Nephron progenitor cell (in vitro differentiated cells): ENCODE results near the gene C8G.

Experiments used
- DNase-seq: peaks from one replicate; pipeline ENCODE4 v3.0.0; 2021
- H3K27ac Mint-ChIP-seq: 2 replicates; pipeline ENCODE4 v1.8.0; 2021; ENCODE audit warnings: mild to moderate bottlenecking, moderate library complexity, mixed read lengths
- H3K27me3 Mint-ChIP-seq: 2 replicates; pipeline ENCODE4 v1.8.0; 2021; ENCODE audit warnings: mild to moderate bottlenecking, low read depth, mixed read lengths; ENCODE audit not compliant: poor library complexity
- H3K36me3 Mint-ChIP-seq: 2 replicates; pipeline ENCODE4 v1.8.0; 2021; ENCODE audit warnings: low read depth, mixed read lengths
- H3K4me1 Mint-ChIP-seq: 2 replicates; pipeline ENCODE4 v1.8.0; 2021; ENCODE audit warnings: mixed read lengths
- H3K4me3 Mint-ChIP-seq: 2 replicates; pipeline ENCODE4 v1.8.0; 2021; ENCODE audit warnings: mild to moderate bottlenecking, moderate library complexity, mixed read lengths
- H3K9me3 Mint-ChIP-seq: 2 replicates; pipeline ENCODE4 v1.8.0; 2021; ENCODE audit warnings: mild to moderate bottlenecking, moderate library complexity, mixed read lengths
- TF ChIP-seq, protein P1 (sequence below): fragments of 200-600 bp; sonication (generic); IDR thresholded peaks from 2 replicates; pipeline ENCODE4 v1.5.0; 2021; ENCODE audit warnings: antibody characterized with exemption

The C8G gene

DNA sequence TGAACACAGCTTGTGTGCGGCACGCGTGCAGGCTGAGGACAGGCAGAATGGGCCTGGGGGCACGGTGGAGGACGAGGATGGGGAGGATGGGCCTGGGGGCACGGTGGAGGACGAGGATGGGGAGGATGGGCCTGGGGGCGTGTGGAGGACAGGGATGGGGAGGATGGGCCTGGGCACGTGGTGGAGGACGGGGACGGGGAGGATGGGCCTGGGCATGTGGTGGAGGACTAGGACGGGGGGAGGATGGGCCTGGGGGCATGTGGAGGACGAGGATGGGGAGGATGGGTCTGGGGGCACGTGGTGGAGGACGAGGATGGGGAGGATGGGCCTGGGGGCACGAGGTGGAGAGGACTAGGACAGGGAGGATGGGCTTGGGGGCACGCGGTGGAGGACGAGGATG, 22.5 kb upstream of the C8G start:
- no peak overlapping the region for H3K4me3 Mint-ChIP-seq
- H3K27ac Mint-ChIP-seq = no peak overlapping the region
- peaks cover 20% of the 10 kb centered on the region for H3K36me3 Mint-ChIP-seq
- peaks cover 6% of the 10 kb centered on the region for H3K4me1 Mint-ChIP-seq
- TF ChIP-seq, protein P1, sequence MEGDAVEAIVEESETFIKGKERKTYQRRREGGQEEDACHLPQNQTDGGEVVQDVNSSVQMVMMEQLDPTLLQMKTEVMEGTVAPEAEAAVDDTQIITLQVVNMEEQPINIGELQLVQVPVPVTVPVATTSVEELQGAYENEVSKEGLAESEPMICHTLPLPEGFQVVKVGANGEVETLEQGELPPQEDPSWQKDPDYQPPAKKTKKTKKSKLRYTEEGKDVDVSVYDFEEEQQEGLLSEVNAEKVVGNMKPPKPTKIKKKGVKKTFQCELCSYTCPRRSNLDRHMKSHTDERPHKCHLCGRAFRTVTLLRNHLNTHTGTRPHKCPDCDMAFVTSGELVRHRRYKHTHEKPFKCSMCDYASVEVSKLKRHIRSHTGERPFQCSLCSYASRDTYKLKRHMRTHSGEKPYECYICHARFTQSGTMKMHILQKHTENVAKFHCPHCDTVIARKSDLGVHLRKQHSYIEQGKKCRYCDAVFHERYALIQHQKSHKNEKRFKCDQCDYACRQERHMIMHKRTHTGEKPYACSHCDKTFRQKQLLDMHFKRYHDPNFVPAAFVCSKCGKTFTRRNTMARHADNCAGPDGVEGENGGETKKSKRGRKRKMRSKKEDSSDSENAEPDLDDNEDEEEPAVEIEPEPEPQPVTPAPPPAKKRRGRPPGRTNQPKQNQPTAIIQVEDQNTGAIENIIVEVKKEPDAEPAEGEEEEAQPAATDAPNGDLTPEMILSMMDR = no peak
- DNase-seq = no peak
- H3K27me3 Mint-ChIP-seq = peaks cover 6% of the 10 kb centered on the region
- H3K9me3 Mint-ChIP-seq = no peaks in the 10 kb centered on the region

GRCh38 chr9:136923881-136924280, 21.2 kb upstream of the C8G start:
- no peaks in the 10 kb centered on the region for H3K9me3 Mint-ChIP-seq
- no peak overlapping the region for H3K4me3 Mint-ChIP-seq
- peaks cover 6% of the 10 kb centered on the region for H3K27me3 Mint-ChIP-seq
- no peak overlapping the region for H3K27ac Mint-ChIP-seq
- no peak for DNase-seq
- TF ChIP-seq, protein P1 = no peak
- peaks cover 6% of the 10 kb centered on the region for H3K4me1 Mint-ChIP-seq
- H3K36me3 Mint-ChIP-seq = peaks cover 22% of the 10 kb centered on the region

DNA sequence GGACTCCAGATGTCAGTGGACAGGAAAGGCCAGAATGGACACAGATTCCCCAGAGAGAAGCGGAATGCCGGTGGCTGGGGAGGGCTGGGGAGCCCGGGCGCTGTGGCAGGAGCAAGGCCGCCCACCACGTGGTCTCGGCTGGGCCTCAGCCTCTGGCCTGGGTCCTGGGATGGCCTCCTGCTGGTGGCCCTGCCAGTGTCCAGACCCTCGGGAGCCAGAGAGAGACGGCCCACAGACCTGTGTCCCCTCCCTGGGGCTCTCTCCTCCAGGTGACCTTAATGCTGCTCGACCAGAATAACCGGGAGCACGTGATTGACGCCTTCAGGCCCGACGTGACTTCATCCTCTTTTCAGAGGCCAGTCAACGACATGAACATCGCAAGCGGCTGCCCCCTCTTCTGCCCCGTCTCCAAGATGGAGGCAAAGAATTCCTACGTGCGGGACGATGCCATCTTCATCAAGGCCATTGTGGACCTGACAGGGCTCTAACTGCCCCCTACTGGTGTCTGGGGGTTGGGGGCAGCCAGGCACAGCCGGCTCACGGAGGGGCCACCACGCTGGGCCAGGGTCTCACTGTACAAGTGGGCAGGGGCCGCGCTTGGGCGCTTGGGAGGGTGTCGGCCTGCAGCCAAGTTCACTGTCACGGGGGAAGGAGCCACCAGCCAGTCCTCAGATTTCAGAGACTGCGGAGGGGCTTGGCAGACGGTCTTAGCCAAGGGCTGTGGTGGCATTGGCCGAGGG, 19.5 kb upstream of the C8G start:
- H3K4me3 Mint-ChIP-seq = no peak overlapping the region
- peaks cover 16% of the 10 kb centered on the region for H3K36me3 Mint-ChIP-seq
- no peak for DNase-seq
- H3K9me3 Mint-ChIP-seq = no peaks in the 10 kb centered on the region
- peaks cover 6% of the 10 kb centered on the region for H3K4me1 Mint-ChIP-seq
- H3K27ac Mint-ChIP-seq = no peak overlapping the region
- TF ChIP-seq, protein P1 = peak; percentile 11
- peaks cover 6% of the 10 kb centered on the region for H3K27me3 Mint-ChIP-seq

DNA sequence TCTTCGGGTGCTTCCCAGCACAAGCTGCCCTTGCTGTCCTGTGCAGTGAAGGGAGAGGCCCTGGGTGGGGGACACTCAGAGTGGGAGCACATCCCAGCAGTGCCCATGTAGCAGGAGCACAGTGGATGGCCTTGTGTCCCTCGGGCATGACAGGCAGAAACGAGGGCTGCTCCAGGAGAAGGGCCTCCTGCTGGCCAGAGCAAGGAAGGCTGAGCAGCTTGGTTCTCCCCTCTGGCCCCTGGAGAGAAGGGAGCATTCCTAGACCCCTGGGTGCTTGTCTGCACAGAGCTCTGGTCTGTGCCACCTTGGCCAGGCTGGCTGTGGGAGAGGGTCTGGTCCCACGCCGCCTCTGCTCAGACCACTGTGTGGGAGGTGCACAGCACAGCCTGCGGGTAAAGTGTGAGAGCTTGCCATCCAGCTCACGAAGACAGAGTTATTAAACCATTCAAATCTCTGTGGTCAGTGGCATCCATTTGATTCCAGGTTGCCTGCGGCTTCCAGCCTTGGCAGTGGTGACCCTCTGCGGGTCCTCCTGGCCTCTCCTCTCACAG, 18.8 kb upstream of the C8G start:
- peaks cover 6% of the 10 kb centered on the region for H3K4me1 Mint-ChIP-seq
- peaks cover 20% of the 10 kb centered on the region for H3K36me3 Mint-ChIP-seq

DNA sequence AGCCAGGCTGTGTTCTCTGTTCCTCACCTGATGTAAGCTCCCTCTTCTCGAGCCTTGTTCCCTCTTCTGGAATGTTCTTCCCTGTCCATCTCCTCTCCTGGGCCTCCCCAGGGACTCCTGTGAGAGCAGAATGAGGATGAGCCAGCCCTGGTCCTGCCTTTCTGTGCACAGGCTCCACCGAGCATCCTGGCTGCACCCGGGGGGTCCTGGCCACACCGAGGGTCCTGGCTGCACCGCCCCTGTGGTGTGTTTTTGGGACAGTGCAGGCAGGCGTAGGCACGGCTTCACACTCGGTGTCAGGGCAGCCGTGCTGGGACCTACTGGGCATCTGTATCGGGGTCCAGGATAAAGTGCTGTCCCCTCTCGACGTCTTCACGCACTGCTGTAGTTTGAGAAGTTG, 18.3 kb upstream of the C8G start:
- no peak for DNase-seq
- peak overlapping the region; percentile 21 for H3K27ac Mint-ChIP-seq

More for the DNA sequence above, 18.8 kb upstream of the C8G start:
- Mint-ChIP-seq H3K4me3 (no peak overlapping the region), H3K27ac (no peak overlapping the region), H3K9me3 (no peaks in the 10 kb centered on the region), H3K27me3 (peaks cover 6% of the 10 kb centered on the region)
- DNase-seq = no peak
- TF ChIP-seq, protein P1 = no peak

More for the DNA sequence above, 18.3 kb upstream of the C8G start:
- TF ChIP-seq, protein P1 = no peak
- Mint-ChIP-seq H3K4me1 (peaks cover 6% of the 10 kb centered on the region), H3K27me3 (peaks cover 6% of the 10 kb centered on the region), H3K4me3 (no peak overlapping the region), H3K9me3 (peaks cover 1% of the 10 kb centered on the region), H3K36me3 (peaks cover 25% of the 10 kb centered on the region)
